Measurements from ENCODE around the gene RUSF1.
A peak's percentile ranks its signal among the peaks of the same experiment; 100 is the strongest.

Gene RUSF1

GRCh38 chr16:31532120-31532519, 23.9 kb upstream of the RUSF1 start:
- DNase-seq (ENCODE audit: low spot score), result no peak
- TF ChIP-seq CTCF (IDR thresholded peaks at IDR 0.05; ENCODE audit: extremely low read depth, missing control alignments), result no peak

GRCh38 chr16:31531096-31531495, 22.9 kb upstream of the RUSF1 start:
- no peak for TF ChIP-seq CTCF (IDR thresholded peaks at IDR 0.05; ENCODE audit: extremely low read depth, missing control alignments)
- DNase-seq (ENCODE audit: low spot score), result no peak

GRCh38 chr16:31530405-31530804, 22.2 kb upstream of the RUSF1 start:
- no peak for DNase-seq (ENCODE audit: low spot score)
- TF ChIP-seq CTCF (IDR thresholded peaks at IDR 0.05; ENCODE audit: extremely low read depth, missing control alignments), result no peak

GRCh38 chr16:31529937-31530312, 21.7 kb upstream of the RUSF1 start:
- DNase-seq (ENCODE audit: low spot score), result no peak
- no peak for TF ChIP-seq CTCF (IDR thresholded peaks at IDR 0.05; ENCODE audit: extremely low read depth, missing control alignments)

GRCh38 chr16:31529108-31529936, 21.1 kb upstream of the RUSF1 start:
- no peak for DNase-seq (ENCODE audit: low spot score)
- TF ChIP-seq CTCF (IDR thresholded peaks at IDR 0.05; ENCODE audit: extremely low read depth, missing control alignments), result no peak

GRCh38 chr16:31528523-31529107, 20.4 kb upstream of the RUSF1 start:
- TF ChIP-seq CTCF (IDR thresholded peaks at IDR 0.05; ENCODE audit: extremely low read depth, missing control alignments), result no peak
- DNase-seq (ENCODE audit: low spot score), result no peak

GRCh38 chr16:31527734-31528274, 19.6 kb upstream of the RUSF1 start, which contains the start of gene AHSP:
AHSP (plus strand) TSS chr16:31527900; CDS start chr16:31528140, 240 bp downstream.
- DNase-seq (ENCODE audit: low spot score), result peak; percentile 49
- TF ChIP-seq CTCF (IDR thresholded peaks at IDR 0.05; ENCODE audit: extremely low read depth, missing control alignments), result no peak
